HG02678 (cell line): ENCODE results near the gene BROX.
"Not testable (repeated sequence)": the region's sequence is repeated elsewhere in the genome, so short reads cannot be mapped to it uniquely, and the experiment has no call there.

Experiments
- ATAC-seq: cut with Tn5 transposase; IDR thresholded peaks from one replicate; pipeline ENCODE4 v1.9.1; 2021; ENCODE audit warnings: mild to moderate bottlenecking, moderate library complexity; ENCODE audit not compliant: unreplicated experiment

The BROX gene

GRCh38 chr1:222730866-222731265, 18.5 kb downstream of the BROX start:
- ATAC-seq: no peak

- ATAC-seq: peak; percentile 96
Observed at GRCh38 chr1:222732216-222733159, 20.1 kb downstream of the BROX start.

- ATAC-seq: no peak
Observed at GRCh38 chr1:222734740-222735139, 22.4 kb downstream of the BROX start.

GRCh38 chr1:222736470-222736869, 24.1 kb downstream of the BROX start:
- ATAC-seq: no peak

GRCh38 chr1:222736972-222737371, 24.6 kb downstream of the BROX start, which contains the start of gene FAM177B:
Gene FAM177B (plus strand): TSS chr1:222737202. CDS start chr1:222746546, 9,344 bp downstream.
- no peak for ATAC-seq

- ATAC-seq: no peak
Observed at GRCh38 chr1:222739465-222739864, 27.1 kb downstream of the BROX start.

- no peak for ATAC-seq
Observed at GRCh38 chr1:222739929-222740328, 27.6 kb downstream of the BROX start.

- not testable (repeated sequence) for ATAC-seq
Observed at GRCh38 chr1:222741630-222742457, 29.5 kb downstream of the BROX start.

GRCh38 chr1:222749927-222750326, 37.6 kb downstream of the BROX start:
- no peak for ATAC-seq

GRCh38 chr1:222750651-222751050, 38.3 kb downstream of the BROX start:
- ATAC-seq: peak; percentile 87

GRCh38 chr1:222751255-222751654, 38.9 kb downstream of the BROX start:
- ATAC-seq: no peak

- ATAC-seq: no peak
Observed at GRCh38 chr1:222754366-222755139, 42.2 kb downstream of the BROX start.

- no peak for ATAC-seq
Observed at GRCh38 chr1:222757646-222758268, 45.4 kb downstream of the BROX start.

- no peak for ATAC-seq
Observed at GRCh38 chr1:222759451-222760035, 47.2 kb downstream of the BROX start.

- no peak for ATAC-seq
Observed at GRCh38 chr1:222761083-222761482, 48.7 kb downstream of the BROX start.

- ATAC-seq: not testable (repeated sequence)
Observed at GRCh38 chr1:222762178-222762577, 49.8 kb downstream of the BROX start.

- no peak for ATAC-seq
Observed at GRCh38 chr1:222767152-222767571, 54.8 kb downstream of the BROX start.

GRCh38 chr1:222768592-222768991, 56.2 kb downstream of the BROX start:
- ATAC-seq: no peak

- no peak for ATAC-seq
Observed at GRCh38 chr1:222769181-222769580, 56.8 kb downstream of the BROX start.
